A549 (cell line): ENCODE data around the gene PRXL2B.

Experiments
- BHLHE40 ChIP-seq: IDR thresholded peaks from 2 replicates; pipeline ENCODE4 v1.6.1; 2012; ENCODE audit warnings: low read depth, low read length, inconsistent platforms
- CEBPB ChIP-seq, 2 experiments: fragments of >200 bp in 1 of 2; sonication (Bioruptor Twin) in 1 of 2; formaldehyde crosslinking in 1 of 2; IDR thresholded peaks; 2 replicates each; pipeline ENCODE4 v1.6.1; 2012 to 2016
- CTCF ChIP-seq: fragments of >200 bp; sonication (Bioruptor Twin); formaldehyde crosslinking; IDR thresholded peaks from 3 replicates; pipeline ENCODE4 v1.5.1; 2016
- E2F6 ChIP-seq: IDR thresholded peaks from 2 replicates; pipeline ENCODE4 v1.6.1; 2012; ENCODE audit warnings: low read depth, borderline replicate concordance
- HMGXB4 ChIP-seq: fragments of 250-450 bp; sonication (Bioruptor Pico); IDR thresholded peaks from 2 replicates; pipeline ENCODE4 v1.5.0; 2021; ENCODE audit warnings: mild to moderate bottlenecking, moderate library complexity, borderline replicate concordance
- JUN ChIP-seq, 2 experiments: fragments of >200 bp; sonication (Bioruptor Twin); formaldehyde crosslinking; IDR thresholded peaks; 2 replicates in 1 of 2; 3 replicates in 1 of 2; pipeline ENCODE4 v1.6.1; 2016 to 2017
- JUNB ChIP-seq: fragments of >200 bp; sonication (Bioruptor Twin); formaldehyde crosslinking; IDR thresholded peaks from 2 replicates; pipeline ENCODE4 v1.6.1; 2016
- MAFK ChIP-seq: fragments of 450-650 bp; IDR thresholded peaks from 2 replicates; pipeline ENCODE4 v1.6.1; 2014; ENCODE audit not compliant: partially characterized antibody
- MYC ChIP-seq: IDR thresholded peaks from 2 replicates; pipeline ENCODE4 v1.6.1; 2012; ENCODE audit warnings: mild to moderate bottlenecking, inconsistent platforms, low read length, improper control_type of control experiment, borderline replicate concordance
- POLR2A ChIP-seq: IDR thresholded peaks from 2 replicates; pipeline ENCODE4 v1.6.1; 2012; ENCODE audit warnings: mild to moderate bottlenecking, low read length
- RARB ChIP-seq: fragments of 250-450 bp; sonication (Bioruptor Pico); IDR thresholded peaks from 2 replicates; pipeline ENCODE4 v1.8.0; 2021; ENCODE audit warnings: mild to moderate bottlenecking, moderate library complexity
- RCOR1 ChIP-seq: fragments of 150-350 bp; IDR thresholded peaks from 2 replicates; pipeline ENCODE4 v1.6.1; 2014; ENCODE audit warnings: antibody characterized with exemption, low read length, low read depth
- TP53 ChIP-seq: fragments of 250-450 bp; sonication (Bioruptor Pico); IDR thresholded peaks from 2 replicates; pipeline ENCODE4 v1.5.0; 2021; ENCODE audit warnings: mild to moderate bottlenecking, moderate library complexity
- ZSCAN20 ChIP-seq: fragments of 250-450 bp; sonication (Bioruptor Pico); IDR thresholded peaks from 2 replicates; pipeline ENCODE4 v1.8.0; 2022; ENCODE audit warnings: mild to moderate bottlenecking, moderate library complexity

GRCh38 chr1:2598329-2598931 lies 11.9 kb downstream of the PRXL2B start:
- no peak for TF ChIP-seq CTCF
- TF ChIP-seq POLR2A = no peak
- no peak for TF ChIP-seq CEBPB (IDR thresholded peaks at IDR 0.05)
- no peak for TF ChIP-seq JUNB
- no peak for TF ChIP-seq ZSCAN20 (CRISPR knock-in tag)
- TF ChIP-seq BHLHE40 = no peak
- TF ChIP-seq TP53 (CRISPR knock-in tag) = no peak
- no peak for TF ChIP-seq RARB
- no peak for TF ChIP-seq JUN (IDR thresholded peaks at IDR 0.05)
- TF ChIP-seq MYC = no peak
- no peak for TF ChIP-seq MAFK
- TF ChIP-seq E2F6 = no peak
- TF ChIP-seq RCOR1 = no peak
- no peak for TF ChIP-seq HMGXB4
